Peyer's patch (tissue), 4 donors: ENCODE data around the gene ZNF490.

Experiments
- POLR2A ChIP-seq, 2 donors: fragments of 450-650 bp; IDR thresholded peaks; one replicate each; pipeline ENCODE4 v1.5.1; 2017; ENCODE audit warnings: antibody characterized with exemption in 2 of 2, mild to moderate bottlenecking in 2 of 2, moderate library complexity in 2 of 2
- TF ChIP-seq, protein P1 (sequence below), 6 experiments: fragments of 450-650 bp in 4 of 6; fragments of 200-600 bp in 2 of 6; sonication (generic) in 1 of 6; IDR thresholded peaks; one replicate each; pipeline ENCODE4 v1.5.1; 2017 to 2019; ENCODE audit warnings: antibody characterized with exemption in 6 of 6, mild to moderate bottlenecking in 3 of 6, moderate library complexity in 1 of 6

GRCh38 chr19:12655546-12655945 lies 44.9 kb upstream of the ZNF490 start:
- TF ChIP-seq, protein P1, sequence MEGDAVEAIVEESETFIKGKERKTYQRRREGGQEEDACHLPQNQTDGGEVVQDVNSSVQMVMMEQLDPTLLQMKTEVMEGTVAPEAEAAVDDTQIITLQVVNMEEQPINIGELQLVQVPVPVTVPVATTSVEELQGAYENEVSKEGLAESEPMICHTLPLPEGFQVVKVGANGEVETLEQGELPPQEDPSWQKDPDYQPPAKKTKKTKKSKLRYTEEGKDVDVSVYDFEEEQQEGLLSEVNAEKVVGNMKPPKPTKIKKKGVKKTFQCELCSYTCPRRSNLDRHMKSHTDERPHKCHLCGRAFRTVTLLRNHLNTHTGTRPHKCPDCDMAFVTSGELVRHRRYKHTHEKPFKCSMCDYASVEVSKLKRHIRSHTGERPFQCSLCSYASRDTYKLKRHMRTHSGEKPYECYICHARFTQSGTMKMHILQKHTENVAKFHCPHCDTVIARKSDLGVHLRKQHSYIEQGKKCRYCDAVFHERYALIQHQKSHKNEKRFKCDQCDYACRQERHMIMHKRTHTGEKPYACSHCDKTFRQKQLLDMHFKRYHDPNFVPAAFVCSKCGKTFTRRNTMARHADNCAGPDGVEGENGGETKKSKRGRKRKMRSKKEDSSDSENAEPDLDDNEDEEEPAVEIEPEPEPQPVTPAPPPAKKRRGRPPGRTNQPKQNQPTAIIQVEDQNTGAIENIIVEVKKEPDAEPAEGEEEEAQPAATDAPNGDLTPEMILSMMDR (IDR thresholded peaks at IDR 0.05): no peak
- TF ChIP-seq POLR2A (IDR thresholded peaks at IDR 0.05): no peak
